GM23248 (cell line): ENCODE results near the gene ZBTB9. TPM values are rescaled to one million over a fixed set of nuclear protein-coding genes. Genes with fewer than 3 reads are reported as not detected.
"Not testable (repeated sequence)": the region's sequence is repeated elsewhere in the genome, so short reads cannot be mapped to it uniquely, and the experiment has no call there.

ENCODE experiments used
- DNase-seq: peaks from one replicate; pipeline ENCODE4 v3.0.0-alpha.2; 2015
- H2AFZ ChIP-seq: fragments of 200-600 bp; sonication (generic); 2 replicates; pipeline ENCODE4 v1.6.1; 2016; ENCODE audit warnings: antibody characterized with exemption
- H3F3A ChIP-seq: fragments of 200-600 bp; sonication (generic); 2 replicates; pipeline ENCODE4 v1.6.1; 2016; ENCODE audit warnings: mild to moderate bottlenecking, antibody characterized with exemption, mixed run types; ENCODE audit not compliant: insufficient read depth
- H3K27ac ChIP-seq: fragments of 200-600 bp; sonication (generic); 2 replicates; pipeline ENCODE4 v1.5.1; 2016; ENCODE audit warnings: mild to moderate bottlenecking
- H3K27me3 ChIP-seq: fragments of 200-600 bp; sonication (generic); replicated peaks from 2 replicates; pipeline ENCODE4 v1.6.1; 2016; ENCODE audit warnings: mild to moderate bottlenecking; ENCODE audit not compliant: insufficient read depth
- H3K36me3 ChIP-seq: fragments of 200-600 bp; sonication (generic); 2 replicates; pipeline ENCODE4 v1.6.1; 2016; ENCODE audit warnings: low read depth, mild to moderate bottlenecking
- H3K4me1 ChIP-seq: fragments of 200-600 bp; sonication (generic); 2 replicates; pipeline ENCODE4 v1.6.1; 2016; ENCODE audit warnings: mild to moderate bottlenecking; ENCODE audit not compliant: insufficient read depth
- H3K4me2 ChIP-seq: fragments of 200-600 bp; sonication (generic); one replicate; pipeline ENCODE4 v1.6.1; 2016; ENCODE audit warnings: mild to moderate bottlenecking; ENCODE audit not compliant: unreplicated experiment
- H3K4me3 ChIP-seq: fragments of 200-600 bp; sonication (generic); 2 replicates; pipeline ENCODE4 v1.5.1; 2016; ENCODE audit warnings: mild to moderate bottlenecking
- H3K79me2 ChIP-seq: fragments of 200-600 bp; sonication (generic); 2 replicates; pipeline ENCODE4 v1.6.1; 2016; ENCODE audit warnings: mild to moderate bottlenecking; ENCODE audit not compliant: insufficient read depth
- H3K9ac ChIP-seq: fragments of 200-600 bp; sonication (generic); 2 replicates; pipeline ENCODE4 v1.6.1; 2016; ENCODE audit warnings: mild to moderate bottlenecking
- H3K9me2 ChIP-seq: fragments of 200-600 bp; sonication (generic); 2 replicates; pipeline ENCODE4 v1.6.1; 2016; ENCODE audit warnings: mixed run types, mild to moderate bottlenecking, moderate library complexity; ENCODE audit not compliant: insufficient read depth
- H3K9me3 ChIP-seq: fragments of 200-600 bp; sonication (generic); one replicate; pipeline ENCODE4 v1.6.1; 2017; ENCODE audit warnings: low read depth
- H4K20me1 ChIP-seq: fragments of 200-600 bp; sonication (generic); 2 replicates; pipeline ENCODE4 v1.6.0; 2016; ENCODE audit not compliant: insufficient read depth
- EZH2 ChIP-seq: fragments of 200-600 bp; sonication (generic); IDR thresholded peaks from 2 replicates; pipeline ENCODE4 v1.6.1; 2018; ENCODE audit warnings: antibody characterized with exemption, mild to moderate bottlenecking; ENCODE audit not compliant: insufficient read depth, poor library complexity, severe bottlenecking
- EZH2phosphoT487 ChIP-seq: fragments of 200-600 bp; sonication (generic); IDR thresholded peaks from 2 replicates; pipeline ENCODE4 v1.6.1; 2018; ENCODE audit warnings: antibody characterized with exemption, moderate library complexity, mild to moderate bottlenecking, low read depth; ENCODE audit not compliant: insufficient read depth
- WGBS, 2 experiments: methylation state at CpG; one replicate each; pipeline ENCODE4 v1.1.6; 2015 to 2017; ENCODE audit warnings: low lambda C conversion rate in 2 of 2, low coverage in 1 of 2; ENCODE audit errors: missing lambda C conversion rate in 2 of 2; 5-methylcytosine and 5-hydroxymethylcytosine counted together
- in situ Hi-C: fragments of 300-500 bp; cut with MboI; formaldehyde crosslinking; loops from 2 replicates; pipeline ENCODE4 v1.15.0; 2020
- polyA plus RNA-seq: library from polyadenylated mRNA; unstranded; fragments of >200 nt; fragmentation: Nextera tagmentation; extraction: Ambion mirVana; gene quantifications from 2 replicates; pipeline ENCODE4 v1.2.1, GENCODE V29; 2016
- total RNA-seq: library from RNA; depleted of rRNA; stranded (reverse); fragments of >200 nt; shearing (Covaris generic); gene quantifications from 2 replicates; pipeline ENCODE4 v1.2.3, GENCODE V29; 2014

The ZBTB9 gene
- total and polyA plus RNA-seq, 2 experiments from 2014 or later: 3.5 to 7.0 TPM

- no peaks in the 10 kb centered on the region for H3K9me3 ChIP-seq
- DNase-seq: no peak
- H3K79me2 ChIP-seq: no peaks in the 10 kb centered on the region
- WGBS, 2 experiments: 47 to 50% methylated on average over 7 of the region's 7 CpGs
- H3F3A ChIP-seq: no peaks in the 10 kb centered on the region
- no peaks in the 10 kb centered on the region for H3K36me3 ChIP-seq
- H3K4me1 ChIP-seq: no peaks in the 10 kb centered on the region
- no peaks in the 10 kb centered on the region for H3K9me2 ChIP-seq
- H3K27me3 ChIP-seq: no peaks in the 10 kb centered on the region
- in situ Hi-C loops: no loop called here
- no peak overlapping the region for H3K27ac ChIP-seq
- no peak overlapping the region for H3K4me3 ChIP-seq
- no peak for TF ChIP-seq EZH2
- TF ChIP-seq EZH2phosphoT487: no peak
- H4K20me1 ChIP-seq: no peaks in the 10 kb centered on the region
- no peak overlapping the region for H3K9ac ChIP-seq
- H3K4me2 ChIP-seq: no peak overlapping the region
- H2AFZ ChIP-seq: no peak overlapping the region
Observed at GRCh38 chr6:33467091-33467490, 12.7 kb downstream of the ZBTB9 start.

- Histone ChIP-seq H3K79me2 (no peaks in the 10 kb centered on the region), H3K9ac (no peak overlapping the region), H3K4me2 (no peak overlapping the region), H3K4me1 (no peaks in the 10 kb centered on the region), H3K36me3 (no peaks in the 10 kb centered on the region), H3K4me3 (no peak overlapping the region), H3K9me3 (no peaks in the 10 kb centered on the region), H3K9me2 (no peaks in the 10 kb centered on the region), H3F3A (no peaks in the 10 kb centered on the region), H2AFZ (no peak overlapping the region), H3K27me3 (no peaks in the 10 kb centered on the region), H4K20me1 (no peaks in the 10 kb centered on the region), H3K27ac (no peak overlapping the region)
- TF ChIP-seq EZH2phosphoT487 (no peak), EZH2 (no peak)
- WGBS, 2 experiments: 57 to 60% methylated on average over 3 of the region's 3 CpGs
- in situ Hi-C loops: no loop called here
- DNase-seq: no peak
Observed at GRCh38 chr6:33469661-33470060, 15.3 kb downstream of the ZBTB9 start.

GRCh38 chr6:33477864-33478263 is 23.5 kb downstream of the ZBTB9 start:
- no peak overlapping the region for H3K9ac ChIP-seq
- 62 to 75% methylated on average over 3 of the region's 3 CpGs for WGBS, 2 experiments

GRCh38 chr6:33481192-33481591 is 26.8 kb downstream of the ZBTB9 start:
- 53 to 79% methylated on average over 1 of the region's 1 CpG for WGBS, 2 experiments
- Histone ChIP-seq H3K4me1 (no peaks in the 10 kb centered on the region), H4K20me1 (no peaks in the 10 kb centered on the region), H2AFZ (no peak overlapping the region), H3K4me2 (no peak overlapping the region), H3K27ac (no peak overlapping the region), H3K9me3 (no peaks in the 10 kb centered on the region), H3F3A (no peaks in the 10 kb centered on the region), H3K9ac (no peak overlapping the region), H3K79me2 (no peaks in the 10 kb centered on the region), H3K9me2 (no peaks in the 10 kb centered on the region), H3K27me3 (peaks cover 4% of the 10 kb centered on the region; the same call in 1 of the 2 replicates), H3K4me3 (no peak overlapping the region), H3K36me3 (no peaks in the 10 kb centered on the region)
- in situ Hi-C loops: no loop called here
- DNase-seq: no peak
- no peak for TF ChIP-seq EZH2phosphoT487
- TF ChIP-seq EZH2: no peak

More at GRCh38 chr6:33477864-33478263, 23.5 kb downstream of the ZBTB9 start:
- no peaks in the 10 kb centered on the region for H3K36me3 ChIP-seq
- in situ Hi-C loops: no loop called here
- no peaks in the 10 kb centered on the region for H3F3A ChIP-seq
- no peak overlapping the region for H3K4me2 ChIP-seq
- H3K9me3 ChIP-seq: no peaks in the 10 kb centered on the region
- DNase-seq: no peak
- no peak overlapping the region for H3K4me3 ChIP-seq
- no peaks in the 10 kb centered on the region for H4K20me1 ChIP-seq
- H3K27me3 ChIP-seq: peaks cover 4% of the 10 kb centered on the region; the same call in 1 of the 2 replicates
- no peaks in the 10 kb centered on the region for H3K9me2 ChIP-seq
- no peaks in the 10 kb centered on the region for H3K4me1 ChIP-seq
- no peaks in the 10 kb centered on the region for H3K79me2 ChIP-seq
- H3K27ac ChIP-seq: no peak overlapping the region
- no peak overlapping the region for H2AFZ ChIP-seq
- TF ChIP-seq EZH2 (no peak), EZH2phosphoT487 (no peak)

- H3K4me3 ChIP-seq, H4K20me1 ChIP-seq, H3K9me2 ChIP-seq, H3K9ac ChIP-seq, DNase-seq, H3K4me1 ChIP-seq, H3K27me3 ChIP-seq, H2AFZ ChIP-seq, H3F3A ChIP-seq, H3K36me3 ChIP-seq, in situ Hi-C loops, H3K27ac ChIP-seq, H3K79me2 ChIP-seq, H3K9me3 ChIP-seq, H3K4me2 ChIP-seq: not testable (repeated sequence)
- 76 to 80% methylated on average over 5 of the region's 5 CpGs for WGBS, 2 experiments
Observed at GRCh38 chr6:33482620-33483019, 28.2 kb downstream of the ZBTB9 start.
